Transverse colon (tissue), 4 donors: ENCODE data around the gene MPV17L2. TPM values are rescaled to one million over a fixed set of nuclear protein-coding genes. Genes with fewer than 3 reads are reported as not detected.
A peak's percentile ranks its signal among the peaks of the same experiment; 100 is the strongest.
"Not testable (repeated sequence)": the region's sequence is repeated elsewhere in the genome, so short reads cannot be mapped to it uniquely, and the experiment has no call there.

Source experiments
- DNase-seq: peaks from one replicate; pipeline ENCODE4 v3.0.0-alpha.2; 2019
- H3K27ac ChIP-seq, 4 donors: fragments of 200-600 bp; sonication (generic); 2 replicates each; pipeline ENCODE4 v1.5.1; 2016 to 2018; ENCODE audit warnings: inconsistent platforms in 4 of 4
- H3K27me3 ChIP-seq: fragments of 200-600 bp; sonication (generic); 2 replicates; pipeline ENCODE4 v1.5.1; 2017; ENCODE audit warnings: inconsistent platforms
- H3K36me3 ChIP-seq, 4 donors: fragments of 200-600 bp; sonication (generic); 2 replicates each; pipeline ENCODE4 v1.5.1; 2017 to 2019; ENCODE audit warnings: inconsistent platforms in 4 of 4
- H3K4me1 ChIP-seq, 4 donors: fragments of 200-600 bp; sonication (generic); 2 replicates each; pipeline ENCODE4 v1.5.1; 2017 to 2020; ENCODE audit warnings: inconsistent platforms in 4 of 4
- H3K4me3 ChIP-seq, 4 donors: fragments of 200-600 bp; sonication (generic); 1 replicate in 1 of 4; 2 replicates in 3 of 4; pipeline versions ENCODE4 v1.5.1 to v1.6.1; 2017 to 2019; ENCODE audit warnings: inconsistent platforms in 4 of 4
- H3K9me3 ChIP-seq, 2 donors: fragments of 200-600 bp; sonication (generic); 2 replicates each; pipeline ENCODE4 v1.5.1; 2017 to 2019; ENCODE audit warnings: inconsistent platforms in 2 of 2
- EP300 ChIP-seq: sonication (generic); formaldehyde crosslinking; IDR thresholded peaks from one replicate; pipeline ENCODE4 v1.6.1; 2017; ENCODE audit warnings: antibody characterized with exemption, low read depth
- POLR2A ChIP-seq: fragments of 450-650 bp; IDR thresholded peaks from one replicate; pipeline ENCODE4 v1.6.1; 2016; ENCODE audit warnings: antibody characterized with exemption, mild to moderate bottlenecking, moderate library complexity
- POLR2AphosphoS5 ChIP-seq, 3 donors: sonication (generic); formaldehyde crosslinking; IDR thresholded peaks; one replicate each; pipeline ENCODE4 v1.6.1; 2016; ENCODE audit warnings: antibody characterized with exemption in 3 of 3
- WGBS, 2 donors: methylation state at CpG; one replicate each; pipeline ENCODE4 v1.1.5; 2018; ENCODE audit warnings: low coverage in 1 of 2; 5-methylcytosine and 5-hydroxymethylcytosine counted together
- in situ Hi-C, 4 donors: fragments of 200-750 bp; cut with MboI; loops; one replicate each; pipeline versions ENCODE4 v1.15.0 to v1.15.1; 2017; ENCODE audit warnings: low sequenced_read_pairs in 3 of 4, low pct_ligation_motif_present in 1 of 4, low pct_unique_long_range_greater_than_20kb in 1 of 4
- intact Hi-C: fragments of 100-400 bp; cut with DNase I; formaldehyde crosslinking; loops from one replicate; pipeline ENCODE4 v1.15.1; 2023; ENCODE audit warnings: low total_unique reads
- total RNA-seq, 4 donors: library from RNA; depleted of rRNA; stranded (reverse); fragments of >200 nt; gene quantifications; one replicate each; pipeline ENCODE4 v1.1.0, GENCODE V29; 2016
- TF ChIP-seq, protein P1 (sequence below), 5 experiments: fragments of 200-600 bp in 3 of 5; fragments of 450-650 bp in 2 of 5; sonication (generic) in 3 of 5; IDR thresholded peaks; 1 replicate in 2 of 5; 2 replicates in 3 of 5; pipeline ENCODE4 v1.5.1; 2016 to 2017; ENCODE audit warnings: antibody characterized with exemption in 5 of 5, inconsistent platforms in 3 of 5, mild to moderate bottlenecking in 2 of 5, moderate library complexity in 1 of 5

Gene MPV17L2
- total RNA-seq, 4 donors from 2014 or later, result 1.6 to 22.3 (median 12.6) TPM

DNA sequence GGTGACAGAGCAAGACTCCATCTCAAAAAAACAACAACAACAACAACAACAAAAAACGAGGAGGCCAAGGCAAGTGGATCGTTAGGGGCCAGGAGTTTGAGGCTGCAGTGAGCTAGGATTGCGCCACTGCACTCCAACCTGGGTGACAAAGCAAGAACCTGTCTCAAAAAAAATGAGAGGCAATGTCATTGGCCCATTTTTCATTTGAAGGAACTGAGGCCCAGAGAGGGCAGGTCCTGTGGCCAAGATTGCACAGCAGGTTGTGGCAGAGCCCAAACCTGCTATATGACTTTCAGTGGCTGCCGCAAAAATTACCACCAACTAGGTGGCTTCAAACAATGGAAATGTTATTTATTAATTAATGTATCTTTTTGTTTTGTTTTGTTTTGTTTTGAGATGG lies 34.6 kb upstream of the MPV17L2 start:
- TF ChIP-seq POLR2AphosphoS5 (IDR thresholded peaks at IDR 0.05) (no peak), EP300 (no peak), POLR2A (no peak)
- TF ChIP-seq, protein P1, sequence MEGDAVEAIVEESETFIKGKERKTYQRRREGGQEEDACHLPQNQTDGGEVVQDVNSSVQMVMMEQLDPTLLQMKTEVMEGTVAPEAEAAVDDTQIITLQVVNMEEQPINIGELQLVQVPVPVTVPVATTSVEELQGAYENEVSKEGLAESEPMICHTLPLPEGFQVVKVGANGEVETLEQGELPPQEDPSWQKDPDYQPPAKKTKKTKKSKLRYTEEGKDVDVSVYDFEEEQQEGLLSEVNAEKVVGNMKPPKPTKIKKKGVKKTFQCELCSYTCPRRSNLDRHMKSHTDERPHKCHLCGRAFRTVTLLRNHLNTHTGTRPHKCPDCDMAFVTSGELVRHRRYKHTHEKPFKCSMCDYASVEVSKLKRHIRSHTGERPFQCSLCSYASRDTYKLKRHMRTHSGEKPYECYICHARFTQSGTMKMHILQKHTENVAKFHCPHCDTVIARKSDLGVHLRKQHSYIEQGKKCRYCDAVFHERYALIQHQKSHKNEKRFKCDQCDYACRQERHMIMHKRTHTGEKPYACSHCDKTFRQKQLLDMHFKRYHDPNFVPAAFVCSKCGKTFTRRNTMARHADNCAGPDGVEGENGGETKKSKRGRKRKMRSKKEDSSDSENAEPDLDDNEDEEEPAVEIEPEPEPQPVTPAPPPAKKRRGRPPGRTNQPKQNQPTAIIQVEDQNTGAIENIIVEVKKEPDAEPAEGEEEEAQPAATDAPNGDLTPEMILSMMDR (IDR thresholded peaks at IDR 0.05), result no peak
- 86 to 100% methylated on average over 1 to 4 of the region's 4 CpGs for WGBS, 2 donors
- no peak overlapping the region for H3K4me3 ChIP-seq
- in situ Hi-C loops (no loop called here), intact Hi-C loops (no loop called here)
- no peaks in the 10 kb centered on the region for H3K9me3 ChIP-seq
- no peak for DNase-seq
- no peaks in the 10 kb centered on the region for H3K27me3 ChIP-seq
- no peak overlapping the region for H3K27ac ChIP-seq
- peaks cover 0 to 4% (median 0%) of the 10 kb centered on the region in 4 donors for H3K36me3 ChIP-seq
- peaks cover 44 to 57% (median 53%) of the 10 kb centered on the region in 4 donors for H3K4me1 ChIP-seq

DNA sequence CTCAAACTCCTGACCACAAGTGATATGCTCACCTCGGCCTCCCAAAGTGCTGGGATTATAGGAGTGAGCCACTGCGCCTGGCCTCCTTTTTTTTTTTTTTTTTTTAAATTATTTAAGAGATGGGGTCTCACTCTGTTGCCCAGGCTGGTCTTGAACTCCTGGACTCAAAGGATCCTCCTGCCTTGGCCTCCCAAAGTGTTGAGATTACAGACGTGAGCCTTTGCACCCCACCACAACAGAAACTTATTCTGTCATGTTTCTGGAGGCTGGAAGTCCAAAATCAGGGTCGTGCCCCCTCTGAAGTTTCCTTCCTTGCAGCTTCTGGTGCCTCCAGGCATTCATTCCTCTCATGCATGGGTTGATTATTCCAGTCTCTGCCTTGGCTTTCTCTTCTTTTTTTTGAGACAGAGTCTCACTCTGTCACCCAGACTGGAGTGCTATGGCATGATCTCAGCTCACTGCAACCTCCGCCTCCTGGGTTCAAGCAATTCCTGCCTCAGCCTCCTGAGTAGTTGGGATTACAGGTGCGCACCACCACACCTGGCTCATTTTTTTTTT lies 33.9 kb upstream of the MPV17L2 start:
- 88 to 100% methylated on average over 1 to 6 of the region's 6 CpGs for WGBS, 2 donors
- H3K27ac ChIP-seq, H3K36me3 ChIP-seq, intact Hi-C loops, H3K9me3 ChIP-seq, DNase-seq, H3K27me3 ChIP-seq, in situ Hi-C loops, H3K4me3 ChIP-seq: not testable (repeated sequence)
- peaks cover 38 to 51% (median 47%) of the 10 kb centered on the region in 4 donors for H3K4me1 ChIP-seq

DNA sequence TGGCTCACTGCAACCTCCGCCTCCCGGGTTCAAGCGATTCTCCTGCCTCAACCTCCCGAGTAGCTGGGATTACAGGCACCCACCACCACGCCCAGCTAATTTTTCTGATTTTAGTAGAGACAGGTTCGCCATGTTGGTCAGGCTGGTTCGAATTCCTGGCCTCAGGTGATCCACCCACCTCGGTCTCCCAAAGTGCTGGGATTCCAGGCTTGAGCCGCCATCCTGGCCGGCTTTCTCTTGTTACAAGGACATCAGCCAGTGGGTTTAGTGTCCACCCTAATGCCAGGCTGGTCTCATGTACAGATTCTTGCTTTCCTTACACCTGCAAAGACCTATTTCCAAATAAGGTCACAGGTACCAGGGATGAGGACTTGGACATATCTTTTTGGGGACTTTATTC lies 33.2 kb upstream of the MPV17L2 start:
- TF ChIP-seq EP300 (no peak), POLR2A (no peak), POLR2AphosphoS5 (IDR thresholded peaks at IDR 0.05) (no peak)
- TF ChIP-seq, protein P1 (IDR thresholded peaks at IDR 0.05), result no peak
- no peaks in the 10 kb centered on the region for H3K27me3 ChIP-seq
- H3K4me1 ChIP-seq, result peaks cover 34 to 45% (median 42%) of the 10 kb centered on the region in 4 donors
- H3K27ac ChIP-seq, result no peak overlapping the region
- intact Hi-C loops, result loop anchor here (5.0 kb wide), 1 partner anchor 48 kb away; no protein-coding TSS in a partner anchor
- peaks cover 0 to 8% (median 2%) of the 10 kb centered on the region in 4 donors for H3K36me3 ChIP-seq
- 94% methylated on average over 10 of the region's 10 CpGs; no CpG with 5 or more reads in 1 of the 2 donors for WGBS, 2 donors
- in situ Hi-C loops, result no loop called here
- DNase-seq, result no peak
- no peaks in the 10 kb centered on the region for H3K9me3 ChIP-seq
- no peak overlapping the region for H3K4me3 ChIP-seq

DNA sequence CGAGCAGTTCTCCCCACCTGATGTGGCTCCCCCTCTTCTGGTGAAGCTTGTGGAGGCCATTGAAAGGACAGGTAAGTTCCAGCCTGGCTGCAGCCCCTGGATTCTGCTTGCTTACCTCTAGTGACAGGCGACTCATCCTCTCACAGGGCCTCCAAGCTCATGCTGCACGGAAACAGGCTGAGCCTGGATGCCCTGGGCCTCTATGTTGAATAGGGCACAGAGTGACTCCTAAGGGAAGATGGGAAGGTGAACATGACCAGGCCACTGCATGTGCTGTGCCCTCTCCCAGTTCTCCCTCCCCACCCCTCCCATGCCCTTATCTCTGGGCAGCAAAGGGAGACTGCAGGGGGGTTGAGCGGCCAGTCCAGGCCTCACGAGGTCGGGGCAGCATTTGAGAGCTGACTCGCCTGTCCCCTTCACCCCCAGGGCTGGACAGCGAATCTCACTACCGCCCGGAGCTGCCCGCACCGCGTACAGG lies 32.5 kb upstream of the MPV17L2 start:
- H3K4me1 ChIP-seq, result peaks cover 32 to 41% (median 38%) of the 10 kb centered on the region in 4 donors
- H3K27ac ChIP-seq, result peak overlapping the region; percentile 68 to 81 (median 79)
- H3K4me3 ChIP-seq, result peak overlapping the region in 3 of 4 donors; percentile 30 to 45 (median 42)
- TF ChIP-seq, protein P1 (IDR thresholded peaks at IDR 0.05), result no peak
- no peak for TF ChIP-seq POLR2AphosphoS5 (IDR thresholded peaks at IDR 0.05)
- TF ChIP-seq EP300, result no peak
- TF ChIP-seq POLR2A, result no peak
- H3K36me3 ChIP-seq, result peaks cover 0 to 8% (median 4%) of the 10 kb centered on the region in 4 donors
- WGBS, 2 donors, result 72% methylated on average over 13 of the region's 13 CpGs; no CpG with 5 or more reads in 1 of the 2 donors
- no peak for DNase-seq
- in situ Hi-C loops (no loop called here), intact Hi-C loops (loop anchor here (5.0 kb wide), 1 partner anchor 48 kb away; no protein-coding TSS in a partner anchor)
- H3K27me3 ChIP-seq, result no peaks in the 10 kb centered on the region
- no peaks in the 10 kb centered on the region for H3K9me3 ChIP-seq
